GM21360 (cell line): Measurements from ENCODE around the gene PIM2.

Experiments
- ATAC-seq: cut with Tn5 transposase; IDR thresholded peaks from one replicate; pipeline ENCODE4 v1.9.1; 2021; ENCODE audit warnings: mild to moderate bottlenecking, moderate library complexity; ENCODE audit not compliant: unreplicated experiment

Gene PIM2

DNA sequence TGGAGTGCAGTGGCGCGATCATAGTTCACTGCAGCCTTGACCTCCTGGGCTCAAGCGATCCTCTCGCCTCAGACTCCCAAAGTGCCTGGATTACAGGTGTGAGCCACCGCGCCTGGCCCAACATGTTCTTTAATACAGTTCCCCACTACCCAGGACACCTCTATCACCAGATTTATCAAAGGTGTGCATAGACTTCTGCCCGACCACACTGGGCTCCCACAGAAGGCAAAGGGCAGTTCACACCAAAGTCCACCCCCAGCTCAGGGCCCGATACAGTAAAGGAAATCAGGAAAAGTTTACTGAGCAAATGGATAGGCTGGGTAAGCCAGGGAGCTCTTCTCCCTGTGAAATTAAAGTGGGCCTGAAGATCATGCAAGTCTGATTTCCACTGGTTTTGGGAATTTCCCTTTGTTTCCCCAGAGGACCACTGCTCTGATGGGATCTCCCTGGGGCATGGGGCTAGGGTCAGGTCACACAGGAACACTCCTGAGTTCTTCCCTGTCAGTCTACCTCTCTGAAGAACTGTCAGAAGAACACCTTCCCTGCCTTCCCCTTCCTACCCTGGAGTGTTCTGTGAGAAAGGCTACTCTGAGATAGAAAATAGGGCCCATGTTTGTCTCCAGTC lies 17.7 kb upstream of the PIM2 start:
- ATAC-seq = no peak

DNA sequence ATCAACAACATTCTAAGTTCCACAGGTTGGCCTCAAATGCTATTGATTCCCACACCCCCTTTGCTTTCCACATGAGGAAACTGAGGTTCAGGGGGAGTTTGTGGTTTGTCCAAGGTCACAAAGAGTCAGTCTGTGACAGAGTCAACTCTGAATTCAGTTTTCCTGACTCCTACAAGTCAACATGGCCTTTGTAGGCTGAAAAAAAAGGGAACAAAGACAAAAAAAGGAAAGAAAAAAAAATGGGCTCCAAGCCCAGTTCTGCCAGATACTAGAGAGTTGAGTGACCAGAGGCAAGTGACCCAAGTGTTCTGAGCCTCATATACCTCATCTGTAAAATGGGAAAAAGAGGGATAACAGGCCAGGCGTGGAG lies 16.5 kb upstream of the PIM2 start:
- no peak for ATAC-seq

DNA sequence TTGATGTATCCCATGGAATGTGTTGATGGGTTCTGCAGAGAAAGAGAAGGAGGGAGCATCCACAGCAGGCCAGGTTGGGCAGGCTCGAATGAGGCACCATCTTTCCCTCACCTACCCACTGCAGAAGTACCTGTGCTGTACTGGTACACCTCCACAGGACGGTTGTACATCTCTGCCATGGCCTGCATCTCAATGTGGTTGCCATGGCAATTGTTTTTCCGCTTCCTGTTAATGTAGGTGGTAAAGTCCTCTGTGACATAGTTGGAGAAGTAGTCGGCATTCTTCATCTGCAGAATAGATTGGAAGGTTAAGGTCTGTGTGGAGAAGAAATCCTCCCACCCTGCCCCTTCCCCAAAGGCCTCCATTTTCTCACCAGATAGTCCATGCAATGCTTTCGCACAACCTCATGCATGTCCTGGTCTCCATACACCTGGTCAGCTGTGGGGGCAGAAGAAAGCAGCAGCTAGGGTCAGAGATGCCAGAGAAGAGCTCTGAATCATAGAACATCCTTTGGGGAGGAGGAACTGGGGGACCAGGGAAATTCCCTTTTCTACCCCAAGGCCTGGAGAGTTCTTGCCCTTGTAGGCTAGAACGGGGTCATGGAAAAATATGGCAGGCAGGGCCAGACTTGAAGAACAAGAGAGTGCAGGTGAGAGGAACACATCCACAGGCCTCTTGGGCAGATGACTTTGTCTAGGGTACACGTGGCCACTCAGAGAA lies 15.9 kb upstream of the PIM2 start:
- ATAC-seq = no peak

DNA sequence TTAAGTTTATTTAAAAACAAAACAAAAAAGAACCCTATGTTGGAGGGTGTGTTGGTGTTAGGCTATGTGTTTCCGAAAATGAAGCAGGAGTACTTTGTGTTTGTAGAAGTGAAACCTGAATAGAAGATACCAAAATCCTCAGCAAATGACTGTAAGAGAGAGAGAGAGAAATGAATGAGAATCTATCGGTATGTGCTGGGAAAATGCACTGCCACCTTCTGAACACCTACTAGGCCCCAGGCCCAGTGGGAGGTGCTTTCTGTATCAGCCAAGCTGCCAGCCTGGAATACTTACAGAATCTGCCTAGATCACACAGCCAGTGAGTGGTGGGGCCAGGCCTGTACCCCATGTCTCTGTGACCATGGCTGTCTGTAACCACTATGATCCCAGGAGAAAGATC lies 14.9 kb upstream of the PIM2 start:
- no peak for ATAC-seq

DNA sequence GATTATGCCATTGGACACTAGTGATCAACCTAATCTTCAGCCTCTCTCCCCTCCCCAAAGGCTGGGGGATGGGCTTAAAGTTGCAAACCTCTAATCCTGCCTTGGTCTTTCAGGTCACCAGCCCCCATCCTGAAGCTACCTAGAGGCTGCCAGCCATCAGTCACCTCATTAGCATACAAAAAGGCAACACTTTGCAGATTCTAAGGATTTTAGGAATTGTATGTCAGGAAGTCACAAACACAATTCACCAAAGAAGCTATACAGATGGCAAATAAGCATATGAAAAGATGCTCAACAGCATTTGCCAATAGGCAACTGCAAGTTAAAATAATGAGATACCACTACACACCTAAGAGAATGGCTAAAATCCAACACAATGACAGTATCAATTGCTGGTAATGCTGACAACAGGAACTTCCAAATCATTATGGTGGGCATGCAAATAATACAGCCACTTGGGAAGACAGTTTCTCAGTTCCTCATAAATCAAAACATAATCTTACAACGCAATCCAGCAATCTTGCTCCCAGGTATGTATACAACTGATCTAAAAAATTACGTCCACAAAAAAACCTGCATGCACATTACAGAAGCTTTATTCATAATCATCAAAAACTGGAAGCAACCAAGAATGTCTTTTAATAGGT lies 9.0 kb upstream of the PIM2 start:
- ATAC-seq = no peak

DNA sequence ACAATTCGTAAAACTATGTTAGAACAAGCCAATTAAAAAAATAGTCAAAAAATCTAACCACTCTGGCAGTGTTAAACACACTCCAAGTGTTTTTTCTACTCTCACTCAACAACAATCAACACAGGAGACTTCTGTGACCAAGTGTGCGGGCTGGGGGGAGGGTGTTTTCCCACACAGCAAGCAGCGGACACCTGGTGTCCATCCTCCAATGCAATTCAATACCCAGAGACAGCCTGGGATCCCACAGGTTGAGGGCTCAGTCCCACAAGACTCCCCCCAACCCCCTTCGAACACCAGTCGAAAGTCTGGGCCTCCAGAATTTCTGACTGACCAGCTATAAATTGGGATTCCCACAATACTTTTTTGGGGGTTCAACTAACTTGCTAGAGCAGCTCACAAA lies 8.3 kb upstream of the PIM2 start:
- no peak for ATAC-seq

DNA sequence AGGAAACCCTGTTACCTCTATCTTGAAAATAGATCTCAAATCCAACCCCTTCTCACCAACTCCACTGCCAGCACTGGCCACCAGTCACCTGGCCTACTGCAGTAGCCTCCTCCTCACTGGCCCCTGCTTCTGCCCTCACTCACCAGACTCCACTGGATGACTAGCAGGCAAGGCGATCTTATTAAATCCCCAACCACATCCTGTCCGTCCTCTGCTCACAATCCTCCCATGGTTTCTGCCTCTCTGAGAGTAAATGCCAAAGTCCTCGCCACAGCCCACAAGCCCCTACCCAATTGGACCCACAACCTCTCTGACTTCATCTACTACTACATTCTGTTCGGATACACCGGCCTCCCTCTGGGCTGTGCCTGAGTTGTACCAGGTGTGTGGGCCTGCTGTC lies 5.4 kb upstream of the PIM2 start:
- no peak for ATAC-seq

DNA sequence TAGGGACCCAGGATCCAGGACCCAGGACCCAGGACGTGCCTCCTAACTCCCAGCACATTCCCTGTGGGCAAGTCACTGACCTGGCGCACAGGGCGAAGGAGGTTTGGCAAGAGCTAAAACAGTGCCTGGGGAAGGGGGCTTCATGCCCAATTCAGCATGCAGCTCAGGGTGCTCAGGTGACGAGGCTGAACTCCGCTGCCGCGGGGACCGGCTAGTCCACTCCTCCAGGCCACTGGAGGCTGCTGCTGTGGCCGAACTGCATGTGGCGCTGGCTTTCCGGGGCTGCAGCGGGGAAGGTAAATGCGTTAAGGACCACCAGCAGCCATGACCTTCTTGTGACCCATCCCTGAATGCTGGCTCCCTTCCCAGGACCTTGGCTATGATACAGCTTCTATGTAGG lies 4.9 kb upstream of the PIM2 start:
- no peak for ATAC-seq

DNA sequence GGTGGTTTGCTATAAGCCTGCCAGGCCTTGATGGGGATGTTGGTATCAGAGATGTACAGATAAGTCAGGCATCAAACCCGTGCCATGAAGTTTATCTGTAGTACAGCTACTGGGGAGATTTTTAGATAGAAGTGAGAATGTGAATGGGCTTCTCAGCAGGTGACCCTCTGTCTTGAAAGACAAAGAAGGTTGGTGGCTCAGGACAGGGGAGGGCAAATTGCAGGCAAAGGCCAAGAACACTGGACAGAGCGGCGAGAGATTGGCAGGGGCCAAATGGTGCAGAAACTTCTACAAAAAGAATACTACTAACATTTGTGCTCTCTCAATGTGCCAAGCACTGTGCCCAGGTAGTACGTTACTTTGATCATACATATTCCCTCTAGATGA lies 1.9 kb upstream of the PIM2 start:
- ATAC-seq = no peak

DNA sequence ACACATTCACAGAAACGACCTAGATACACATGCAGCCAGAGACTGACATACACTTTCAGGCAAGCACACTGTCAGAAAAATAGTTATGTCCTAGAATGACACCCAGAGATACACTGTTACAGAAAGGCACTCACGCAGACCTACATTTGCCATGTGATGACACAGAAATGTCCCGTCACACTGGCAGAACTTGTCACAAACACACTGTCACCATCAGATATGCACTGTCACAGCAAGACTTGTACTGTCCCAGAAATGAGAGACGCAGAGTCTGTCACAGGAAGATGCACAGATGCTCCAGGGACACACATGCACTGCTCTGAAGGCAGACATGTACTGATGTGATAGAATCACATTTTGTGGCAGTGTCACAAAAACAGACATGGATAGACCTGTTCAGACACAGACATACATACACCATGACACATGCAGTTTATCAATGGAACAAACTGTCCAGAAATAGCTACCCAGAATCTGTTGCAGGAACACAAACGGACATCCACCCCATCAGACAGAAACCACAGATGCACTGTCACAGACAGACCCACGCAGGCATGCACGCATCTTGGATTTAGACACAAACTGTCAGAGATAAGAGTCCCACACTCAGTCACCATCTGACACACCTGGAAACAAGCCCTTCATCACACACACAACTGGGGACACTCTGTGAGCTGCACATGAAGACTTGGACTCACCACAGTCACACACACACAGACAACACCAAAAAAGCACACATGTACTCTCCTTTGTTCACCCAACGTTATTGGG lies 1.3 kb upstream of the PIM2 start:
- ATAC-seq = no peak

DNA sequence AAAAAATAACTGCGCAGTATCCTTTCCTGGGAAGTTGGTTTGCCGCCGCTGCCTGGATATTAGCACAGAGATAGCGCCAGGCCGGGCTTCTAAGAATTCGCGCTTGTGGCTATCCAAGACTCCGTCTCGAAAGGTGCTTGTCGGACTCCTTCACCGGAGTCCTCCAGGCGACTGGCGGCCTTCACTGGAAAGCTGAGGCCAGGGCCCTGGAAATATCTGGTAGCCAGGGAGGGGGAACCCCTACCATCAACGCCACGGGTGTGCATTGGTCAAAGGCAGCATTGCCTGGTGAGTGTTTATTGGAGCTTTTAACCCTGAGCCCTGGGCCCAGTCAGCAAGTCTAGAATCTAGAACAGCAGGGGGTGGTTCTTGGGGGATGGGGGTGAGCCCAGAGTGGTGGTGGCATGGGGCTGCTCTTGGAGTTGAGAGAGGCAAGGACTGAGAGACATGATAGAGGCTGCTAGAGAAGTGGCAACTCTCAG lies 577 bp upstream of the PIM2 start:
- no peak for ATAC-seq

DNA sequence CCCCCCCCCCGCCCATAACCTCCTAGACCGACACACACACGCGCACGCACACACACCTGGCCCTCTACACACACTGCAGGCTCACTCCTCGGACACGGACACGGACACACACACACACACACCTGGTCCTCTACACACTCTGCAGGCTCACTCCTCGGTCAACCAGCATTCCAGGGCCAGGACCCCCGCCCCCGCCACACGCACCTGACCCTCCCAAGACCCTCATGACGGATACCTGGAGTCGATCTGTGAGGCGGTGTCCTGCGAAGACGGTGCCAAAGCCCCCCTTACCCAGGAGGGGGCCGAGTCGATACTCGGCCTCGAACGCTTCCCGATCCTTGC lies 552 bp downstream of the PIM2 start:
- ATAC-seq = no peak

DNA sequence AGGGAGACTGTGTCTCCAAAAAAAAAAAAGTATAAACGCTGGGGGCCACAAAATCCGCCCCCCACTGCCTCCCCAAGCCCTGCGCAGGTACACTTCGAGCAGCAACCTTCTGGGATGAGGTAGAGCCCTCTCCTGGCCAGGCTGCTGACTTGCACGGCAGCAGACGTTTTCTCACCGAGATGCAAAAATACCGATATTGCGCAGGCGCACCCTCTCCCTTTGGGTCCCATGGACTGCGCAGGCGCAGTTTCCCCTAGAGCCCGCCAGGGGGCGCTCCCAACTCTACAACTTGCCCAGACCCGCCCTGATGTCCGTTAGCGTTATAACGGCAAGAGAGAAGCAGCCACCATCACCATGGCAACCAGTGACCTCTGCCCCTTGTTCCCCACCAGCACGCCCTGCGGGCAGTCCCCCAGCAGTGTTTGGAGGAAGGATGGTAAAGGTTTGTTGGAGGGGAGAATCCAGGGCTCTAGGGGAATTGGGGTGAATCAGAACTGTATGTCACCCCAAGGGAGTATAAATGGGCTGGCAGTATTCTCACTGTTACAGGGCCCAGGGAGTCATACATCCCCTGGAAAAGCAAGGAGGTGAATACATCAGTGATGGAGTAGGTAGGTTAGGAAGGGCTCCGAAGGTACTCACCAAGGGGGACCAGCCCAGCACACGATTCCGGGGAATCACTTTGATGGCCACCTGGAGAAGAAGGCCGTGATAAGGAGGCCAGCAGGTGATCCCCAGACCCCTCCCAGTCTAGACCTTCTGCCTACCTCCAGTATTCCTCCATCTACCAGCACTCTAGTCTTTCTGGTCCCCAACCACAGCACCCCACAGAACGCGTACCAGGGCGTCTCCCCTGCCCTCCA lies 1.5 kb downstream of the PIM2 start:
- ATAC-seq = peak; percentile 36

DNA sequence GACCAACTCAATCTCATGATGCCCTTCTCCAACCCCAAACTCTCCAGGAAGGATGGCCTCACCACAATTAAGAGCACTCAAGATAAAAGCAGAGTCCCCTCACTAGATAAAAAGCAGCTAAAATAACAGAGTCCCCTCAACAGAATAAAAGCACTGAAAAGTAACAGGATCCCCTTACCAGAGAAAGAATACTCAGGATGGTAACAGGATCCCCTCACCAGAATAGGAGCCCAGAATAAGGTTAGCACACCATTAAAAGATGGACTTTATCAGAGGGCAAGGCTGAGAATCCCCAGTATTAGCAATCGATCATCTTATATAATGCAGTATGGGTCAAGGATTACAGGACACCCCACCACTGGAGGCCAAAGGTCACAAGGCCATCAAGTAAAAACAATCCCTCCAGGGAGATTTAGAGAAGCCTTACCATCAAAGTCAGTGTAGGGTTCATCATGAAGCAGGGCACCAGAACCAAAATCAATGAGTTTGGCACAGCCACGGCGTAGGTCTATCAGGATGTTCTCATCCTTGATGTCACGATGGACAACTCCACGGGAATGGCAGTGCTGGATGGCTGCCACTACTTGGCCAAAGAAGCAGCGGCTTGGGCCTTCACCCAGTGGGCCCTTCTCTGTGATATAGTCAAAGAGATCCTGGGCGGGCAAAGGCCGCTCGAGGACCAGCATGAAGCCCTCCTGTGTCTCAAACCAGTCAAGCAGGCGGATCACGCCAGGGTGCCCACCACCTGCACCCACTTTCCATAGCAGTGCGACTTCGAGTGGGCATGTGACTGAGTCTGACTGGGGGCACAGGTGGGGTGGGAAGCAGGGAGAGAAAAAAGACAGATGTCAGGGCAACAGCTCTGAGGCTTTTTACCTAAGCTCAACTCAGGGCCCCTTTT lies 4.0 kb downstream of the PIM2 start:
- ATAC-seq = no peak

DNA sequence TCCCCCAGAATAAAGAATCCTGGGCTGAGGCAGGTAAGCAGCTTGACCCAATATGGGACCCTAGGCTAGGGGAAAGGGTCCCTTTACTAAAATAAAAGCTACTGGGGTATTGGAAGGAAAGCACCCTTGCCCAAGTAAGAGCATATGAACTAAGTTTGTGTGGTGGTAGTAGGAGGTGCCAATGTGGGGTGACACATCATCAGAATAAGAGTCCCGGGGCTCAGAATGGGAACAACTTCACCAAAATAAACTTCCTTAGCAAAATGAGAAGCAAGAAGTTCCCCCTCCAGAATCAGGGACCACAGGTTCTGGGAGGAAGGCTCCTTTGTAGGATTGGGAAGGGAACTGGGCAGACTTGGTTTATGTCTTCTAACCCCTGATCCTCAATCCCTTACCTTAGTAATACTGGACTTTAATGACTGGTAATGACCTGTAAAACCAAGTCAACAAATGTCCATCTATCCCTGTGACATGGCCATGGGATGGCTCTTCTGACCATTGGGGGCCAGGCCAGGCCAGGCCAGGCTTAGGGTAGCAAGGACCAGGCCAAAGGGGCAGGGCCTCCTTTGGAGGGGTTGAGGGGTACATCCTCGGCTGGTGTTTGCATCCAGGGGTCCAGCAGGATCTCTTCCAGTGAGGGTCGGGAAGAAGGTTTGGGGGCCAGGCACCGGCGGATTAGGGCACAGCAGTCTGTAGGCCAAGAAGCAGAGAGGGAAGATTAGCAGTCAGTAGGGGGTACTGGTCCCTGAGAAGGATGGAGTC lies 5.0 kb downstream of the PIM2 start:
- no peak for ATAC-seq

DNA sequence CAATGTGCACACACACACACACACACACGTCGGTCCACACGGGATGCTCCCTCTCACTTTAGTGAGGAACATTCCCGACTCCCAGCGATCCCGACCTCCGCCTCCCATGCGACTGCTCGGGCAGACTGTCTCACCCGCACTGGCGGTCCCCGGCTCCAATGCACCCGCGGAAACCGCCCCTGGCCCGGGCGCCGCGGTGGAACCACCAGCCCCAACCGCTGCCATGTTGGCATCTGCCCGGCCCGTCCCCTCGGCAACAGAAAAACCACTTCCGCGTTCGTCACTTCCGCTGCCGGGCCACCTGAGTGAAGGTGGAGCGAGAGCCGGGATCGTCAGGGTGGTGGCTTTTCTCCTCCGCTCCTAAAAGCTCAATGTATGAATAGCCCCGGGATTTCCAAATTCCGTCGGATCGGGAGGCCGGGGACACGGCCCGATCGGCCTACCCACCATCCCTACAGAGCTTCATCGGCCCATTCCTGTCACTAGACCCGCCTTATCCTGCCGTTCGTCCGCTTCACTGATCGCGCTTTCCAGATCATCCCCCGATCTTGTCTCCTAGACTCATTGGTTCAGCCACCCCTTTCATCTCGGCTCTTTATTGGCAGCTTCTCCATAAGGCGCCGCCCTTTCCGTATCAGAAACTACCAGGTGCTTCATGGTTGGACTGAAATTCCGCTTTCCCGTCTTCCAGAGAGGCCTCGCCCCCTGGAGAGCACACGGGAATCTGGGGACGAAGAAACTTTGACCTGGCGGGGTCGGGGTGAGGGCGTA lies 7.2 kb downstream of the PIM2 start, which contains the start of gene SLC35A2:
TSS of gene SLC35A2 (minus strand) at position 235 of the 771 bp plus-strand sequence. CDS start at position 225, 10 bp downstream.
- peak; percentile 56 for ATAC-seq

DNA sequence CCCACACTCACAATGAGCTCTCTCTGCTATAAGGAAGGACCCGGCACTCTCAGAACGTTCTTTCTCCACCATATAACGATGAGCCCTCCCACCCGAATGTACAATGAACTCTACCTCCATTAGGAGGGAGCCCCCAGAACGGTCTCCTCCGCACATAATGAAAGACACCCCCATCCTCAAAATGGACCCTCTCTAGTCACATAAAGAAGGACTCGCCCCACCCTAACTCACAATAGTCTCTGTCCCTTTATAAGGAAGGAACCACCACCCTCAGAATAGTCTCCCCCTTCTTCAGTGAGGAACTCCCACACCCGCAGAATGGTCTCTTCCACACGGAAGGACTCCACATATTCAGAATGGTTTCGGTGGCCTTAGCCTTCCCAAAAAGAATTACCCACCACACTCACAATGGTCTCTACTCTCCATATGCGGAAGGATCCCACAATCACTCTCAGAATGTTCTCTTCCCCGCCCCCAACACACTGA lies 7.9 kb downstream of the PIM2 start:
- ATAC-seq = no peak

DNA sequence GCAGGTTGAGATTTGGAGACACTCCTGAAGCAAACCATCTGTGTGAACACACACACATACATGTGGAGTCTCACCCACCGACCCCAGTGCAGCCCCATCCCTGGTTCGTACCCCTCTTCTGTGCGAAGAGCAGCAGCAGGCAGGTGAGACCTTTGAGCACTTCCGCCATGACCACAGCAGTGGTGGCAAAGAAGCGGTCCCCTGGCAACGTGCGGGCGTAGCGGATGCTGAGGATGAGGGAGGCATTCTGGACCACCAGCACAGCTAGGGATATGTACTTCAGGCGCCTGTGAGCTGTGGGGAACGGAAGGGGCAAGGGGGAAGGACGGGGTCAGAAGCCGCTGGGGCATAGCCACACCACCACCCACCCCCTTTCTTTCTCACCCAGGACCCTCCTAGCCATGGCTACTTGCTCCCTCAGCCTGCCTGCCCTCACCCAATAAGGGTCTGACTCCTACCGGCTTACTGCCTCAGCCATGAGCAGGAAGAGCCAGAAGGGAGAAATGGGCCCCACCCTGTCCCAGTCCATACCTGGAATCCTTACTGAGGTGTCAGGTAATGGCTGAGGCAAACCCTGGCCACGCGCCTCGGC lies 9.0 kb downstream of the PIM2 start:
- ATAC-seq = no peak
